Measurements from ENCODE around the gene LIMCH1. TPM values are rescaled to one million over a fixed set of nuclear protein-coding genes. Genes with fewer than 3 reads are reported as not detected.
A peak's percentile ranks its signal among the peaks of the same experiment; 100 is the strongest.
"Not testable (repeated sequence)": the region's sequence is repeated elsewhere in the genome, so short reads cannot be mapped to it uniquely, and the experiment has no call there.

Gene LIMCH1
- total RNA-seq, 1 donor from 2014 or later, result 15.7 TPM

- no peak for DNase-seq (ENCODE audit: low read depth in 2 of 2)
These were observed 140.3 kb downstream of the LIMCH1 start for GRCh38 chr4:41678086-41678816.

GRCh38 chr4:41678951-41679350 is 141.0 kb downstream of the LIMCH1 start:
- DNase-seq (ENCODE audit: low read depth in 2 of 2), result no peak

GRCh38 chr4:41679991-41680390 is 142.0 kb downstream of the LIMCH1 start:
- no peak for DNase-seq (ENCODE audit: low read depth in 2 of 2)

- DNase-seq (ENCODE audit: low read depth in 2 of 2), result no peak
These were observed 143.1 kb downstream of the LIMCH1 start for GRCh38 chr4:41681054-41681453.

GRCh38 chr4:41683326-41683725 is 145.4 kb downstream of the LIMCH1 start:
- no peak for DNase-seq (ENCODE audit: low read depth in 2 of 2)

- DNase-seq (ENCODE audit: low read depth in 2 of 2), result no peak
These were observed 148.9 kb downstream of the LIMCH1 start for GRCh38 chr4:41686893-41687292.

GRCh38 chr4:41687971-41688370 is 150.0 kb downstream of the LIMCH1 start:
- DNase-seq (ENCODE audit: low read depth in 2 of 2), result peak in 1 of 2 donors; percentile 52

GRCh38 chr4:41692717-41693345 is 154.9 kb downstream of the LIMCH1 start:
- DNase-seq (ENCODE audit: low read depth in 2 of 2), result peak; percentile 59 to 62

GRCh38 chr4:41693629-41694028 is 155.7 kb downstream of the LIMCH1 start:
- DNase-seq (ENCODE audit: low read depth in 2 of 2), result peak; percentile 44 to 50

GRCh38 chr4:41696131-41696530 is 158.2 kb downstream of the LIMCH1 start:
- DNase-seq (ENCODE audit: low read depth in 2 of 2), result no peak

GRCh38 chr4:41696763-41697162 is 158.8 kb downstream of the LIMCH1 start:
- no peak for DNase-seq (ENCODE audit: low read depth in 2 of 2)

GRCh38 chr4:41701983-41702382 is 164.0 kb downstream of the LIMCH1 start:
- DNase-seq (ENCODE audit: low read depth in 2 of 2), result no peak

GRCh38 chr4:41702770-41703169 is 164.8 kb downstream of the LIMCH1 start:
- DNase-seq (ENCODE audit: low read depth in 2 of 2), result no peak

GRCh38 chr4:41703785-41704184 is 165.8 kb downstream of the LIMCH1 start:
- DNase-seq (ENCODE audit: low read depth in 2 of 2), result no peak

- peak in 1 of 2 donors; percentile 31 for DNase-seq (ENCODE audit: low read depth in 2 of 2)
These were observed 172.0 kb downstream of the LIMCH1 start for GRCh38 chr4:41709844-41710481.

GRCh38 chr4:41711654-41712053 is 173.7 kb downstream of the LIMCH1 start:
- not testable (repeated sequence) for DNase-seq (ENCODE audit: low read depth in 2 of 2)

- no peak for DNase-seq (ENCODE audit: low read depth in 2 of 2)
These were observed 174.5 kb downstream of the LIMCH1 start for GRCh38 chr4:41712425-41712824.

GRCh38 chr4:41713768-41714167 is 175.8 kb downstream of the LIMCH1 start:
- no peak for DNase-seq (ENCODE audit: low read depth in 2 of 2)

GRCh38 chr4:41714364-41715000 is 176.5 kb downstream of the LIMCH1 start:
- no peak for DNase-seq (ENCODE audit: low read depth in 2 of 2)

GRCh38 chr4:41715155-41715554 is 177.2 kb downstream of the LIMCH1 start:
- DNase-seq (ENCODE audit: low read depth in 2 of 2), result no peak

- DNase-seq (ENCODE audit: low read depth in 2 of 2), result no peak
These were observed 180.9 kb downstream of the LIMCH1 start for GRCh38 chr4:41718907-41719306.

- DNase-seq (ENCODE audit: low read depth in 2 of 2), result no peak
These were observed 181.5 kb downstream of the LIMCH1 start for GRCh38 chr4:41719417-41719816.

Measured in lung microvascular endothelial cell (primary cell).